Esophagus (tissue), 2 donors: ENCODE measurements around the gene OR10G7. TPM values are rescaled to one million over a fixed set of nuclear protein-coding genes. Genes with fewer than 3 reads are reported as not detected.

Experiments used
- H3K27ac ChIP-seq, 2 donors: one replicate each; pipeline ENCODE4 v1.5.1; 2013; ENCODE audit warnings: low read depth in 2 of 2, mild to moderate bottlenecking in 2 of 2, inconsistent platforms in 1 of 2, low read length in 1 of 2, moderate library complexity in 1 of 2
- H3K27me3 ChIP-seq, 2 donors: one replicate each; pipeline ENCODE4 v1.6.1; 2013; ENCODE audit warnings: low read length in 2 of 2, control low read depth in 1 of 2, mild to moderate bottlenecking in 1 of 2; ENCODE audit not compliant: insufficient read depth in 2 of 2, control insufficient read depth in 1 of 2
- H3K36me3 ChIP-seq, 2 donors: one replicate each; pipeline ENCODE4 v1.6.1; 2013; ENCODE audit warnings: low read length in 1 of 2; ENCODE audit not compliant: control insufficient read depth in 2 of 2, insufficient read depth in 2 of 2
- H3K4me1 ChIP-seq, 2 donors: one replicate each; pipeline ENCODE4 v1.6.1; 2013; ENCODE audit warnings: low read length in 1 of 2; ENCODE audit not compliant: control insufficient read depth in 2 of 2, insufficient read depth in 2 of 2
- H3K4me3 ChIP-seq, 2 donors: one replicate each; pipeline ENCODE4 v1.5.1; 2013; ENCODE audit warnings: low read length in 2 of 2, mild to moderate bottlenecking in 2 of 2, low read depth in 1 of 2, moderate library complexity in 1 of 2
- H3K9me3 ChIP-seq, 2 donors: one replicate each; pipeline ENCODE4 v1.6.1; 2013; ENCODE audit warnings: mild to moderate bottlenecking in 2 of 2, low read depth in 1 of 2, low read length in 1 of 2, moderate library complexity in 1 of 2; ENCODE audit not compliant: control insufficient read depth in 2 of 2, insufficient read depth in 1 of 2
- WGBS, 2 donors: extraction: QIAGEN DNeasy Blood & Tissue Kit; methylation state at CpG; one replicate each; pipeline ENCODE4 v1.1.7; 2013; 5-methylcytosine and 5-hydroxymethylcytosine counted together
- polyA plus RNA-seq, 2 donors: library from polyadenylated mRNA; stranded (reverse); fragments of 200-250 nt; gene quantifications; one replicate each; pipeline ENCODE4 v1.2.3, GENCODE V29; 2013
- donor health status: healthy with polysubstance abuse.
- donor health status: Bipolar disorder and iron deficiency.

The OR10G7 gene
- not detected for polyA plus RNA-seq

GRCh38 chr11:124041254-124041653, at the start of gene OR10G7:
OR10G7 (minus strand) TSS chr11:124041325; CDS start chr11:124039001, 2,324 bp downstream.
- Histone ChIP-seq H3K9me3 (no peaks in the 10 kb centered on the region), H3K27ac (no peak within 1 kb of the TSS), H3K27me3 (no peaks in the 10 kb centered on the region), H3K36me3 (no peaks in the 10 kb centered on the region), H3K4me3 (no peak within 1 kb of the TSS), H3K4me1 (no peaks in the 10 kb centered on the region)
- 2 to 6% methylated on average over 1 of the region's 1 CpG for WGBS, 2 donors

- H3K36me3 ChIP-seq, result no peaks in the 10 kb centered on the region
- no peak overlapping the region for H3K27ac ChIP-seq
- no peaks in the 10 kb centered on the region for H3K27me3 ChIP-seq
- no peaks in the 10 kb centered on the region for H3K9me3 ChIP-seq
- no peaks in the 10 kb centered on the region for H3K4me1 ChIP-seq
- 45 to 56% methylated on average over 10 of the region's 10 CpGs for WGBS, 2 donors
- H3K4me3 ChIP-seq, result no peak overlapping the region
Measured at GRCh38 chr11:124085997-124086846, 45.1 kb upstream of the OR10G7 start.

GRCh38 chr11:124085583-124085982, 44.5 kb upstream of the OR10G7 start:
- no peaks in the 10 kb centered on the region for H3K27me3 ChIP-seq
- WGBS, 2 donors, result 65 to 72% methylated on average over 3 of the region's 3 CpGs
- no peaks in the 10 kb centered on the region for H3K4me1 ChIP-seq
- H3K27ac ChIP-seq, result no peak overlapping the region
- H3K9me3 ChIP-seq, result no peaks in the 10 kb centered on the region
- no peaks in the 10 kb centered on the region for H3K36me3 ChIP-seq
- no peak overlapping the region for H3K4me3 ChIP-seq

GRCh38 chr11:124082371-124082770, 41.2 kb upstream of the OR10G7 start:
- Histone ChIP-seq H3K36me3 (no peaks in the 10 kb centered on the region), H3K27ac (no peak overlapping the region), H3K9me3 (no peaks in the 10 kb centered on the region), H3K27me3 (no peaks in the 10 kb centered on the region), H3K4me3 (no peak overlapping the region), H3K4me1 (no peaks in the 10 kb centered on the region)
- 79 to 82% methylated on average over 4 of the region's 4 CpGs for WGBS, 2 donors

- no peaks in the 10 kb centered on the region for H3K4me1 ChIP-seq
Measured at GRCh38 chr11:124081483-124081882, 40.4 kb upstream of the OR10G7 start.

GRCh38 chr11:124080327-124081001, 39.3 kb upstream of the OR10G7 start:
- Histone ChIP-seq H3K27ac (peak overlapping the region in 1 of 2 donors; percentile 8), H3K4me1 (peaks cover 5 to 8% of the 10 kb centered on the region in 2 donors), H3K36me3 (no peaks in the 10 kb centered on the region), H3K27me3 (peaks cover 0 to 2% of the 10 kb centered on the region in 2 donors), H3K9me3 (no peaks in the 10 kb centered on the region), H3K4me3 (no peak overlapping the region)
- WGBS, 2 donors, result 68 to 69% methylated on average over 8 of the region's 8 CpGs

More at GRCh38 chr11:124081483-124081882, 40.4 kb upstream of the OR10G7 start:
- Histone ChIP-seq H3K27me3 (peaks cover 0 to 2% of the 10 kb centered on the region in 2 donors), H3K36me3 (no peaks in the 10 kb centered on the region), H3K9me3 (no peaks in the 10 kb centered on the region), H3K4me3 (no peak overlapping the region), H3K27ac (no peak overlapping the region)
- WGBS, 2 donors, result 68 to 72% methylated on average over 3 of the region's 3 CpGs

GRCh38 chr11:124079631-124080326, 38.7 kb upstream of the OR10G7 start:
- 66 to 68% methylated on average over 8 of the region's 8 CpGs for WGBS, 2 donors
- Histone ChIP-seq H3K4me1 (peaks cover 5 to 10% of the 10 kb centered on the region in 2 donors), H3K4me3 (no peak overlapping the region), H3K27ac (no peak overlapping the region), H3K36me3 (no peaks in the 10 kb centered on the region), H3K9me3 (no peaks in the 10 kb centered on the region), H3K27me3 (peaks cover 0 to 2% of the 10 kb centered on the region in 2 donors)

GRCh38 chr11:124078591-124078990, 37.5 kb upstream of the OR10G7 start:
- no peak overlapping the region for H3K27ac ChIP-seq
- H3K4me1 ChIP-seq, result peaks cover 5 to 10% of the 10 kb centered on the region in 2 donors
- no peak overlapping the region for H3K4me3 ChIP-seq
- WGBS, 2 donors, result 81 to 90% methylated on average over 2 of the region's 2 CpGs
- no peaks in the 10 kb centered on the region for H3K36me3 ChIP-seq
- H3K27me3 ChIP-seq, result peaks cover 0 to 2% of the 10 kb centered on the region in 2 donors
- H3K9me3 ChIP-seq, result no peaks in the 10 kb centered on the region

GRCh38 chr11:124077266-124077665, 36.1 kb upstream of the OR10G7 start:
- Histone ChIP-seq H3K4me3 (no peak overlapping the region), H3K4me1 (peaks cover 5 to 10% of the 10 kb centered on the region in 2 donors), H3K27me3 (peaks cover 0 to 2% of the 10 kb centered on the region in 2 donors), H3K36me3 (no peaks in the 10 kb centered on the region), H3K9me3 (no peaks in the 10 kb centered on the region), H3K27ac (no peak overlapping the region)
- 75 to 93% methylated on average over 1 of the region's 1 CpG for WGBS, 2 donors
